ENCODE data around the gene MPST.

GRCh38 chr22:37025500-37026070 lies 6.0 kb downstream of the MPST start:
- TF ChIP-seq POLR2A (IDR thresholded peaks at IDR 0.05) (no peak), CTCF (IDR thresholded peaks at IDR 0.05) (no peak)
